HepG2 (cell line): ENCODE measurements around the gene MRPL14. TPM values are rescaled to one million over a fixed set of nuclear protein-coding genes. Genes with fewer than 3 reads are reported as not detected.

ENCODE experiments used
- AFF4 ChIP-seq: sonication (generic); formaldehyde crosslinking; IDR thresholded peaks from 2 replicates; pipeline ENCODE4 v1.4.0; 2020; ENCODE audit warnings: missing genetic modification reagents
- CREB3 ChIP-seq: sonication (generic); formaldehyde crosslinking; IDR thresholded peaks from 2 replicates; pipeline ENCODE4 v1.5.0; 2020; ENCODE audit warnings: missing genetic modification reagents
- FIP1L1 ChIP-seq: fragments of 200-400 bp; formaldehyde crosslinking; IDR thresholded peaks from 2 replicates; pipeline ENCODE4 v1.6.1; 2018; ENCODE audit warnings: low read depth, mild to moderate bottlenecking, low read length, moderate library complexity, borderline replicate concordance; ENCODE audit not compliant: insufficient read depth
- LCORL ChIP-seq, 2 experiments: fragments of 450-650 bp in 1 of 2; sonication (generic) in 1 of 2; formaldehyde crosslinking in 1 of 2; IDR thresholded peaks; 2 replicates each; pipeline versions ENCODE4 v1.5.0 to v1.6.1; 2017 to 2020; ENCODE audit warnings: antibody characterized with exemption in 1 of 2, missing genetic modification reagents in 1 of 2
- MZF1 ChIP-seq: sonication (generic); formaldehyde crosslinking; IDR thresholded peaks from 2 replicates; pipeline ENCODE4 v1.8.1; 2023; ENCODE audit warnings: mild to moderate bottlenecking, missing genetic modification reagents, borderline replicate concordance
- RORA ChIP-seq: sonication (generic); formaldehyde crosslinking; IDR thresholded peaks from 2 replicates; pipeline ENCODE4 v1.5.0; 2020; ENCODE audit warnings: mild to moderate bottlenecking, missing genetic modification reagents, moderate library complexity
- SALL1 ChIP-seq: sonication (generic); formaldehyde crosslinking; IDR thresholded peaks from 2 replicates; pipeline ENCODE4 v1.8.0; 2022; ENCODE audit warnings: mild to moderate bottlenecking, missing genetic modification reagents
- SNAPC2 ChIP-seq: sonication (generic); formaldehyde crosslinking; IDR thresholded peaks from 2 replicates; pipeline ENCODE4 v1.8.1; 2022; ENCODE audit warnings: mild to moderate bottlenecking, missing genetic modification reagents
- USF2 ChIP-seq, 2 experiments: sonication (generic) in 1 of 2; formaldehyde crosslinking in 1 of 2; IDR thresholded peaks; 2 replicates each; pipeline versions ENCODE4 v1.5.1 to v1.6.1; 2011 to 2020; ENCODE audit warnings: borderline replicate concordance in 1 of 2, low read depth in 1 of 2, low read length in 1 of 2, mild to moderate bottlenecking in 1 of 2, missing genetic modification reagents in 1 of 2, moderate library complexity in 1 of 2
- ZNF235 ChIP-seq: sonication (generic); formaldehyde crosslinking; IDR thresholded peaks from 2 replicates; pipeline ENCODE4 v1.8.1; 2023; ENCODE audit warnings: mild to moderate bottlenecking, missing genetic modification reagents, borderline replicate concordance
- ZNF333 ChIP-seq: sonication (generic); formaldehyde crosslinking; IDR thresholded peaks from 2 replicates; pipeline ENCODE4 v1.4.0; 2020; ENCODE audit warnings: mild to moderate bottlenecking, missing genetic modification reagents, borderline replicate concordance
- ZNF362 ChIP-seq: sonication (generic); formaldehyde crosslinking; IDR thresholded peaks from 2 replicates; pipeline ENCODE4 v1.4.0; 2020; ENCODE audit warnings: missing genetic modification reagents, mild to moderate bottlenecking, borderline replicate concordance
- ZNF724P ChIP-seq: sonication (generic); formaldehyde crosslinking; IDR thresholded peaks from 2 replicates; pipeline ENCODE4 v1.8.0; 2022; ENCODE audit warnings: missing genetic modification reagents, borderline replicate concordance
- ZNF83 ChIP-seq: sonication (generic); formaldehyde crosslinking; IDR thresholded peaks from 2 replicates; pipeline ENCODE4 v1.4.0; 2020; ENCODE audit warnings: missing genetic modification reagents, mild to moderate bottlenecking, borderline replicate concordance
- ZNF883 ChIP-seq: sonication (generic); formaldehyde crosslinking; IDR thresholded peaks from 2 replicates; pipeline ENCODE4 v1.5.1; 2020; ENCODE audit warnings: mild to moderate bottlenecking, missing genetic modification reagents; ENCODE audit errors: not compliant biosample characterization
- polyA plus RNA-seq, 8 experiments: library from polyadenylated mRNA; depleted of rRNA in 3 of 8; stranded (reverse) in 7 of 8; unstranded in 1 of 8; fragments of >200 nt; fragmentation: Illumina TruSeq in 4 of 8; extraction: Trizol in 4 of 8; gene quantifications; 2 replicates each; pipeline versions ENCODE4 v1.2.1 to v1.2.3, GENCODE V29; 2011 to 2016; ENCODE audit warnings: low read depth in 4 of 8, missing spikeins in 1 of 8, mixed read lengths in 1 of 8; ENCODE audit not compliant: insufficient read depth in 1 of 8
- total RNA-seq, 5 experiments: library from RNA; depleted of rRNA; stranded (reverse); fragments of >200 nt; fragmentation: Illumina TruSeq; extraction: Trizol; gene quantifications; 2 replicates each; pipeline ENCODE4 v1.2.3, GENCODE V29; 2016; ENCODE audit warnings: low read depth in 1 of 5

The MRPL14 gene
- total and polyA plus RNA-seq, 2 of the 13 experiments (the other 11 are each of a cell fraction or from before 2014, with no cell fraction given): 157 to 178 TPM

GRCh38 chr6:44074813-44075646 lies 52.2 kb downstream of the MRPL14 start (continued):
- TF ChIP-seq ZNF362 (CRISPR knock-in tag) (no peak), AFF4 (peak; percentile 69; the same call in 1 of the 2 replicates), ZNF724P (CRISPR knock-in tag) (0 out of 2 replicates have a peak, but pooled peaks have one; percentile 60), ZNF235 (CRISPR knock-in tag) (0 out of 2 replicates have a peak, but pooled peaks have one; percentile 38), RORA (no peak), MZF1 (CRISPR knock-in tag) (peak; percentile 64; the same call in 1 of the 2 replicates), ZNF83 (CRISPR knock-in tag) (no peak), LCORL (IDR thresholded peaks at IDR 0.05) (no peak), LCORL (CRISPR knock-in tag; IDR thresholded peaks at IDR 0.05) (peak; percentile 98), ZNF333 (peak; percentile 87), ZNF883 (CRISPR knock-in tag) (peak; percentile 39), SNAPC2 (CRISPR knock-in tag) (peak; percentile 93), FIP1L1 (no peak), SALL1 (CRISPR knock-in tag) (peak; percentile 87), CREB3 (no peak), USF2 (IDR thresholded peaks at IDR 0.05; ENCODE audit: low read depth, low read length) (no peak), USF2 (CRISPR knock-in tag; IDR thresholded peaks at IDR 0.05; ENCODE audit: borderline replicate concordance) (no peak)
